Sigmoid colon (tissue), 4 donors: ENCODE measurements around the gene KCNK3.

Experiments
- POLR2A ChIP-seq, 2 donors: fragments of 450-650 bp; IDR thresholded peaks; one replicate each; pipeline ENCODE4 v1.6.1; 2016; ENCODE audit warnings: antibody characterized with exemption in 2 of 2, mild to moderate bottlenecking in 2 of 2, moderate library complexity in 2 of 2
- POLR2AphosphoS5 ChIP-seq, 4 donors: sonication (generic); formaldehyde crosslinking; IDR thresholded peaks; one replicate each; pipeline ENCODE4 v1.6.1; 2017; ENCODE audit warnings: antibody characterized with exemption in 4 of 4
- TF ChIP-seq, protein P1 (sequence below), 4 experiments: fragments of 450-650 bp in 3 of 4; fragments of 200-600 bp in 1 of 4; IDR thresholded peaks; one replicate each; pipeline ENCODE4 v1.5.1; 2016 to 2019; ENCODE audit warnings: antibody characterized with exemption in 4 of 4, mild to moderate bottlenecking in 3 of 4, moderate library complexity in 2 of 4

- TF ChIP-seq POLR2AphosphoS5 (IDR thresholded peaks at IDR 0.05) (no peak), POLR2A (IDR thresholded peaks at IDR 0.05) (no peak)
- TF ChIP-seq, protein P1, sequence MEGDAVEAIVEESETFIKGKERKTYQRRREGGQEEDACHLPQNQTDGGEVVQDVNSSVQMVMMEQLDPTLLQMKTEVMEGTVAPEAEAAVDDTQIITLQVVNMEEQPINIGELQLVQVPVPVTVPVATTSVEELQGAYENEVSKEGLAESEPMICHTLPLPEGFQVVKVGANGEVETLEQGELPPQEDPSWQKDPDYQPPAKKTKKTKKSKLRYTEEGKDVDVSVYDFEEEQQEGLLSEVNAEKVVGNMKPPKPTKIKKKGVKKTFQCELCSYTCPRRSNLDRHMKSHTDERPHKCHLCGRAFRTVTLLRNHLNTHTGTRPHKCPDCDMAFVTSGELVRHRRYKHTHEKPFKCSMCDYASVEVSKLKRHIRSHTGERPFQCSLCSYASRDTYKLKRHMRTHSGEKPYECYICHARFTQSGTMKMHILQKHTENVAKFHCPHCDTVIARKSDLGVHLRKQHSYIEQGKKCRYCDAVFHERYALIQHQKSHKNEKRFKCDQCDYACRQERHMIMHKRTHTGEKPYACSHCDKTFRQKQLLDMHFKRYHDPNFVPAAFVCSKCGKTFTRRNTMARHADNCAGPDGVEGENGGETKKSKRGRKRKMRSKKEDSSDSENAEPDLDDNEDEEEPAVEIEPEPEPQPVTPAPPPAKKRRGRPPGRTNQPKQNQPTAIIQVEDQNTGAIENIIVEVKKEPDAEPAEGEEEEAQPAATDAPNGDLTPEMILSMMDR (IDR thresholded peaks at IDR 0.05), result no peak
Measured at GRCh38 chr2:26743852-26744251, 51.3 kb downstream of the KCNK3 start.
